HFF-Myc (cell line): ENCODE measurements around the gene B2M.

Experiments used
- DNase-seq: peaks from one replicate; pipeline ENCODE4 v3.0.0-alpha.2; 2011; ENCODE audit warnings: low read depth; ENCODE audit errors: extremely low read depth
- H3K4me3 ChIP-seq: replicated peaks from 2 replicates; pipeline ENCODE4 v1.5.1; 2011; ENCODE audit warnings: low read depth, mild to moderate bottlenecking, control low read depth, low read length
- TF ChIP-seq, protein P1 (sequence below): IDR thresholded peaks from 2 replicates; pipeline ENCODE4 v1.5.1; 2012; ENCODE audit warnings: mild to moderate bottlenecking, low read depth, low read length, control low read depth; ENCODE audit errors: missing control alignments

The B2M gene

DNA sequence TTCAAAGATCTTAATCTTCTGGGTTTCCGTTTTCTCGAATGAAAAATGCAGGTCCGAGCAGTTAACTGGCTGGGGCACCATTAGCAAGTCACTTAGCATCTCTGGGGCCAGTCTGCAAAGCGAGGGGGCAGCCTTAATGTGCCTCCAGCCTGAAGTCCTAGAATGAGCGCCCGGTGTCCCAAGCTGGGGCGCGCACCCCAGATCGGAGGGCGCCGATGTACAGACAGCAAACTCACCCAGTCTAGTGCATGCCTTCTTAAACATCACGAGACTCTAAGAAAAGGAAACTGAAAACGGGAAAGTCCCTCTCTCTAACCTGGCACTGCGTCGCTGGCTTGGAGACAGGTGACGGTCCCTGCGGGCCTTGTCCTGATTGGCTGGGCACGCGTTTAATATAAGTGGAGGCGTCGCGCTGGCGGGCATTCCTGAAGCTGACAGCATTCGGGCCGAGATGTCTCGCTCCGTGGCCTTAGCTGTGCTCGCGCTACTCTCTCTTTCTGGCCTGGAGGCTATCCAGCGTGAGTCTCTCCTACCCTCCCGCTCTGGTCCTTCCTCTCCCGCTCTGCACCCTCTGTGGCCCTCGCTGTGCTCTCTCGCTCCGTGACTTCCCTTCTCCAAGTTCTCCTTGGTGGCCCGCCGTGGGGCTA is at the start of gene B2M, which contains the start of gene PATL2:
B2M (plus strand) TSS at position 422 of the 647 bp plus-strand sequence; CDS start at position 452, 30 bp downstream.
PATL2 (minus strand) TSS at position 228 of the 647 bp plus-strand sequence. CDS start 34,833 bp downstream, outside the sequence.
- H3K4me3 ChIP-seq, result peak within 1 kb of the TSS; percentile 90
- TF ChIP-seq, protein P1, sequence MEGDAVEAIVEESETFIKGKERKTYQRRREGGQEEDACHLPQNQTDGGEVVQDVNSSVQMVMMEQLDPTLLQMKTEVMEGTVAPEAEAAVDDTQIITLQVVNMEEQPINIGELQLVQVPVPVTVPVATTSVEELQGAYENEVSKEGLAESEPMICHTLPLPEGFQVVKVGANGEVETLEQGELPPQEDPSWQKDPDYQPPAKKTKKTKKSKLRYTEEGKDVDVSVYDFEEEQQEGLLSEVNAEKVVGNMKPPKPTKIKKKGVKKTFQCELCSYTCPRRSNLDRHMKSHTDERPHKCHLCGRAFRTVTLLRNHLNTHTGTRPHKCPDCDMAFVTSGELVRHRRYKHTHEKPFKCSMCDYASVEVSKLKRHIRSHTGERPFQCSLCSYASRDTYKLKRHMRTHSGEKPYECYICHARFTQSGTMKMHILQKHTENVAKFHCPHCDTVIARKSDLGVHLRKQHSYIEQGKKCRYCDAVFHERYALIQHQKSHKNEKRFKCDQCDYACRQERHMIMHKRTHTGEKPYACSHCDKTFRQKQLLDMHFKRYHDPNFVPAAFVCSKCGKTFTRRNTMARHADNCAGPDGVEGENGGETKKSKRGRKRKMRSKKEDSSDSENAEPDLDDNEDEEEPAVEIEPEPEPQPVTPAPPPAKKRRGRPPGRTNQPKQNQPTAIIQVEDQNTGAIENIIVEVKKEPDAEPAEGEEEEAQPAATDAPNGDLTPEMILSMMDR, result no peak
- DNase-seq, result peak; percentile 91

DNA sequence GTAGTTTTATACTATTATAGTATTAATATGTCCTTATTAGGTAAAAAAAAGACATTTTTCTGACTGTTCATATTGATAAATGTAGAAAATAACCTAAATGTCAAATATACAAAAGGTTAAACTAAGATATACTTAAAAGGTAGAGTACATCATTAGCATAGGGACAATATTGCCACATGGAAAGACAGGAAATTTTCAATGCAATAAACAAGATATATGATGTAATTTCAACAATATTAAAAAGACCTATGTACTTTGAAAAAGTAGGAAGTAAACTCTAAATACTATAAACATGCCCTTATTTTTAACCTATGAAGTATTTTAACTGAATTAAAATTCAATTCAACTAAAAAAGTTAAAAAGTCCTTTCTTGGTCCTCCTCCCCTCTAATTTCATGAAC is 49.7 kb upstream of the B2M start:
- peak overlapping the region; percentile 89; the same call in 1 of the 2 replicates for H3K4me3 ChIP-seq
- DNase-seq, result no peak
- TF ChIP-seq, protein P1, result no peak

DNA sequence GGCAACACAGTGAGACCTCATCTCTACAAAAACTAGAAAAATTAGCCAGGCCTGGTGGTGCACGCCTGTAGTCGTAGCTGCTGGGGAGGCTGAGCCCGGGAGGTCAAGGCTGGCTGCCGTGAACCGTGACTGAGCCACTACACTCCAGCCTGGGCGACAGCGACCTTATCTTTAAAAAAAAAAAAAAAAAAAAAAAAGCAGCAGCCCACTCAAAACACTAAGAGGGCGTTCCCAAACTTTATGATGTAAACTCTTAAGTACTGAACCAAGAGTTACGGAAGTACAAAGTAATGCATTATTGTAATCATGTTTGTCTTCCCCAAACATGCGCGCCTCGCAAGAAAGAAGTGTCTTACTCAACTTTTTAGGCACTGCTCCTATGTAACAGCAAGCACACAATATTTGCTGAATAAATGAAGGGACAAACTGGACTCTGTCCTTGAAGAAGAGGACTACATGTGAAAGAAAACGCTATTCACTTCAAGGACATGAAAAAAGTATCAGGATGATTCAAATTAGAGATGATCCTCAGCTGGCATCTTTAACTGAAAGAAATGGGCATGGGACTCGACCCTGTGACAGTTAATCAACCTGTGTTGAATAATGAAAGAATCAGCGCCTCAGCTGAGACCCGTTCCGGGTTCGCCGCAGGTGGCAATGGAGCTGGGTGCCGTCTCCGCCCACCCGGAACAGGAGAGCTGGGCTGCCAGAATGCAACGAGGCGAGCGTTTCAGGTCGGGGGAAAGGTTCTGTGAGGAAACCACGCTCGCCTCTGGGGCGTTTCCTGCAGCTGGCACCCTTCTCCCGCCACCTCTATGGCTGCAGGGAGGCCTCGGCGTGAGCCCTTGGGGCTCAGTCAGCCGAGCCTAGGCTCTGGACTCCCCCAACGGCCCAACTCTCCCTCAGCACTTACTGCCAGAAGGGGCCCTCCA is 48.6 kb upstream of the B2M start:
- DNase-seq, result no peak
- TF ChIP-seq, protein P1, result no peak
- H3K4me3 ChIP-seq, result peak overlapping the region; percentile 89

DNA sequence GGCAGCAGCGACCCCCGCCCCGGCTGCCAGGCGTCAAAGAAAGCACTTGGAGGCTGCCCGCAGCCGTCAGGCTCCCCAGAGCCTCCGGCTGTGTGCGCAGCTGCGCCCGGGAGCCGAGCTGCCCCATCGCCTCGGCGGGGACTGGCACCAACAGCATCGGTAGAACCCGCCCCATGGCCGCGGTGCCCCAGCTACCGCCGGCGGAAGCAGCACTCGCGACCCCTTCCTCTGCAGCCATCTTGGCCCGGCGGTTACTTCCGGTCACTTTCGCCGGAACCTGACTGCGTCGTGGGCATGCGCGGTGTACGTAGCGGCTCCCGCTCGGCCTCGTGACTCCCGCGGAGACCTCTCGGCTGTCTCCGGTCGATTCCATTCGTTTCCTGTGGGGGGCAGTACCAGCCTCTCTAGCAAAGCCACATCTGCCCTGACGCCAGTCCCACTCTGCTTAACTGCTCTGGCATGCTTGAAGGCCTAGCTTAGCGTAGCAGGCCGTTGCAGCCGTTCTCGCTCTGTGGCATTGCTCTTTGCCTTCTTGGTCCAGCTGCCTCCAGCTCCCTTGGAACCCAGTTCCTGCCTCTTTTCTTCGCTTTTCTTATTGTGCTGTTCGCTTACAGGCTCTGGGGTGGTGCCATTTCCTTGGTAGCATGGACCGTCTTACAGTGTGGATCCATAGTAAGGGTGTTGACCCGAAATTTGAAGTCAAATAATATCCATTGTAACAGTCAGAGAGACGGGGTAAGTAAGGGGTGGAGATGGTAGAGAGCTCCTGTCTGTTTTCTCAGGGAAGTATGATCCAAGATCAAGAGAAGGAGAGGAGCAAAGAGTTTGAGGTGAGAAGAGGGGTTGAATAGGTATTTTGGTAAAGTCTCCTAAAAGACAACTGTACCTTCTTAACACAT is 47.7 kb upstream of the B2M start, which contains the start of gene SPG11:
SPG11 (minus strand) TSS at position 253 of the 899 bp plus-strand sequence; CDS start at position 238, 15 bp downstream.
- DNase-seq, result peak; percentile 97
- peak within 1 kb of the TSS; percentile 89 for H3K4me3 ChIP-seq
- TF ChIP-seq, protein P1, result peak; percentile 79

DNA sequence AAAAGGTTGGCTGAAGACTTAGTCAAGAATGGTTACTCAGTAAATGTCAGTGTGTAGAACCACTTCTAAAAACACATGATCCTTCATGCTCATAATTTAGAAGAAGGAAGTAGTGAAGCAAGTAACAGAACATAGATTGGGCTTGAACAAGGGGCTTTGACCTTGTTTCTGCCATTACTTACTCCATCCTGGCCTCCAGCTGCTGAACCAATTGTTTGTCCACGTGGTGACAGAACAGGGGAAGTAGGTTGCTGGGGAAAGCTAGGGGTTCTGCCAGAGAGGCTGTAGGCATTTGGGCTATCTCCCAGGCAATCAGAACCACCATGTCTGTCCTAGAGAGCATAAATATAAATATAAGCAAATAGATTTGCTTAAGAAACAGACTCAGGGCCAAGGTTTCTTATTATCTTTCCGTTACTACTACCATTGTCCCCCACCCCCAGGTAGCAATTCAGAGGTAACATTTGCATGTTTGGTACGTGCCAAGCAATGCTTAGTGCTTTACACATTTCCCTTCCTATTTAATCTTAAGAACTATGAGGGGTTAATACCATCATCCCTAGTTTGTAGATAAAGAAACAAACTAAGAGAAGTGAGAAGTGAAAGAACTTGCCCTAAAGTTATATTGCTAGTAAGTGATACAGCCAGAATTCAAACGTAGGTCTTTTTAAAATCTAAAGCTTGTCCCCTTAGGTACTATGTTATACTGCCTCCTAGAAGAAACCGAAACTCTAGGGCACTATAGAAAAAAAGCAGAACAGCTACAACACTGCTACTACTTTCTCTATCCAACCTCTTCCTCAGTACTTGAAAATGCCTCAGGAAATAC is 44.9 kb upstream of the B2M start:
- TF ChIP-seq, protein P1, result no peak
- DNase-seq, result no peak
- no peak overlapping the region for H3K4me3 ChIP-seq
